ENCODE results near the gene PWP1. TPM values are rescaled to one million over a fixed set of nuclear protein-coding genes. Genes with fewer than 3 reads are reported as not detected.
"Not testable (repeated sequence)": the region's sequence is repeated elsewhere in the genome, so short reads cannot be mapped to it uniquely, and the experiment has no call there.

The PWP1 gene
- total RNA-seq, 4 donors from 2014 or later: 76.1 to 187 (median 113) TPM

GRCh38 chr12:107715780-107716179 lies 30.2 kb downstream of the PWP1 start:
- ATAC-seq (ENCODE audit: low FRiP score): no peak
- no peak for DNase-seq (ENCODE audit: low spot score)

GRCh38 chr12:107718606-107719005 lies 33.0 kb downstream of the PWP1 start:
- ATAC-seq (ENCODE audit: low FRiP score): no peak
- no peak for TF ChIP-seq CTCF (IDR thresholded peaks at IDR 0.05)
- no peak for DNase-seq (ENCODE audit: low spot score)

More at GRCh38 chr12:107715780-107716179, 30.2 kb downstream of the PWP1 start:
- TF ChIP-seq CTCF (IDR thresholded peaks at IDR 0.05): no peak

- not testable (repeated sequence) for ATAC-seq (ENCODE audit: low FRiP score); DNase-seq (ENCODE audit: low spot score)
Measured at GRCh38 chr12:107727327-107727726, 41.7 kb downstream of the PWP1 start.

- not testable (repeated sequence) for ATAC-seq (ENCODE audit: low FRiP score); DNase-seq (ENCODE audit: low spot score)
Measured at GRCh38 chr12:107727742-107728141, 42.1 kb downstream of the PWP1 start.

- ATAC-seq (ENCODE audit: low FRiP score) (no peak), DNase-seq (ENCODE audit: low spot score) (no peak)
- no peak for TF ChIP-seq CTCF (IDR thresholded peaks at IDR 0.05)
Measured at GRCh38 chr12:107730618-107731341, 45.2 kb downstream of the PWP1 start.

GRCh38 chr12:107731366-107731765 lies 45.8 kb downstream of the PWP1 start:
- ATAC-seq (ENCODE audit: low FRiP score): no peak
- no peak for TF ChIP-seq CTCF (IDR thresholded peaks at IDR 0.05)

GRCh38 chr12:107732365-107732764 lies 46.8 kb downstream of the PWP1 start:
- DNase-seq (ENCODE audit: low spot score): no peak
- no peak for ATAC-seq (ENCODE audit: low FRiP score)
- TF ChIP-seq CTCF (IDR thresholded peaks at IDR 0.05): no peak

More at GRCh38 chr12:107731366-107731765, 45.8 kb downstream of the PWP1 start:
- no peak for DNase-seq (ENCODE audit: low spot score)

GRCh38 chr12:107734139-107734538 lies 48.5 kb downstream of the PWP1 start:
- TF ChIP-seq CTCF (IDR thresholded peaks at IDR 0.05): no peak
- no peak for DNase-seq (ENCODE audit: low spot score)
- no peak for ATAC-seq (ENCODE audit: low FRiP score)
